Body of pancreas (tissue), 4 donors: Measurements from ENCODE around the gene RIPOR2. TPM values are rescaled to one million over a fixed set of nuclear protein-coding genes. Genes with fewer than 3 reads are reported as not detected.

ENCODE experiments used
- ATAC-seq: fragments of 150-250 bp; one replicate; pipeline ENCODE4 v1.9.1; 2016
- DNase-seq, 4 donors: peaks; one replicate each; pipeline ENCODE4 v3.0.0-alpha.2; 2019
- H3K27ac ChIP-seq, 4 donors: fragments of 200-600 bp; sonication (generic); 1 replicate in 3 of 4; 2 replicates in 1 of 4; pipeline versions ENCODE4 v1.5.1 to v1.6.1; 2016 to 2019; ENCODE audit warnings: mild to moderate bottlenecking in 1 of 4, mixed read lengths in 1 of 4, moderate library complexity in 1 of 4
- H3K27me3 ChIP-seq, 2 donors: fragments of 200-600 bp; sonication (generic); one replicate each; pipeline ENCODE4 v1.6.0; 2016; ENCODE audit warnings: mild to moderate bottlenecking in 1 of 2
- H3K36me3 ChIP-seq, 2 donors: fragments of 200-600 bp; sonication (generic); replicated peaks in 1 of 2; 2 replicates each; pipeline ENCODE4 v1.5.1; 2016; ENCODE audit warnings: low read depth in 2 of 2; ENCODE audit not compliant: insufficient read depth in 1 of 2
- H3K4me1 ChIP-seq: fragments of 200-600 bp; sonication (generic); one replicate; pipeline ENCODE4 v1.6.0; 2016
- H3K4me3 ChIP-seq, 2 donors: fragments of 200-600 bp; sonication (generic); 1 replicate in 1 of 2; 2 replicates in 1 of 2; pipeline ENCODE4 v1.5.1; 2016 to 2019
- H3K9me3 ChIP-seq, 3 donors: fragments of 200-600 bp; sonication (generic); 1 replicate in 2 of 3; 2 replicates in 1 of 3; pipeline ENCODE4 v1.5.1; 2016
- CTCF ChIP-seq, 7 experiments: fragments of 450-650 bp in 4 of 7; fragments of 200-600 bp in 3 of 7; sonication (generic) in 3 of 7; IDR thresholded peaks; one replicate each; pipeline ENCODE4 v1.5.1; 2016 to 2019; ENCODE audit warnings: antibody characterized with exemption in 7 of 7
- POLR2A ChIP-seq, 3 donors: fragments of 450-650 bp; IDR thresholded peaks; one replicate each; pipeline ENCODE4 v1.6.1; 2016; ENCODE audit warnings: antibody characterized with exemption in 3 of 3, mild to moderate bottlenecking in 2 of 3
- WGBS, 2 donors: methylation state at CpG; one replicate each; pipeline ENCODE4 v1.1.5; 2017; 5-methylcytosine and 5-hydroxymethylcytosine counted together
- intact Hi-C: fragments of 100-400 bp; cut with DNase I; formaldehyde crosslinking; loops from one replicate; pipeline ENCODE4 v1.15.1; 2023
- total RNA-seq, 2 donors: library from RNA; depleted of rRNA; stranded (reverse); fragments of >200 nt; gene quantifications; one replicate each; pipeline ENCODE4 v1.1.0, GENCODE V29; 2016

RIPOR2 gene
- total RNA-seq, 2 donors from 2014 or later: 1.3 to 1.6 TPM

DNA sequence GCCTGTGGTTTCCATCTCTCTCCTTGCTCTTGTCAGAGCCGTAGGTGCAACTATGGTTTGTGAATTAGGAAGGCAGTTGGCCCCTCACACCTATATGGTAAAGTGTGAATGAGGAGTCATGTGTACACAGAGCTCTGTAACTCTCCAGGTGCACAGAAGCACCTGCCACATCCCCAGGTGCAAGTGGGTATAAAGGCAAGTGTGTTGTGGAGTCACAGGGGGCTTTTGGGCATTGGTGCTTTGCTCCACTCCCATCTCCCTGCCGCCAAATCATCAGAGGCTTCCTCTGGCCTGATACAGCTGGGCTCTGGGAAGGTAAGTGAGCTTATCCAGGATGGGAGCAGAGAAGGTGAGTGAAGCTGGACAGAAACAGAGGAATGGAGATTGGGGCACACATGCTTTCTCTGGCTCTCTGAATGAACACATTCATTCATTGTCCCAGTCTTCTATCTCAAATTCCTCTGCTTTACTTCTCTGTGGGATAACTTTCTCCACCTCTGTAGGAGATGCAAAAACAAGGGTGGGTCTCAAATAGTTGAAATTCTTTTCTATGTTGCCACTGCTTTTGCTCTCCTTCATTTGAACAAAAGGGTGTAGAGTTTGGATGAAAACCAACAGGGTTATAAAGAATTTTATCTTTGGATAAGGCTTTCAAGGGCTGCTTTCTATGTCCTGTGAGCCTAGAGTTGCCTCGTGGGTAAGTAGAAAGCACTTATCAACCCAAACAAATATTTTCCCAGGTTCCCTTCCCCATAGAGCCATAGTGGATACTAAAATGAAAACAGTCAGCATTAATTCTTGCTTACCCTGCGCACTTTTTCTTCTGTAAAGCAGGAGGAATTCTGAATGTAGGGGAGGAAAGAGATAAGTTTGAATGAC is 45.0 kb upstream of the RIPOR2 start:
- H3K9me3 ChIP-seq: no peaks in the 10 kb centered on the region
- no peaks in the 10 kb centered on the region for H3K36me3 ChIP-seq
- WGBS, 2 donors: 41 to 45% methylated on average over 4 of the region's 4 CpGs
- H3K27ac ChIP-seq: peak overlapping the region; percentile 21 to 63 (median 48)
- H3K27me3 ChIP-seq: no peaks in the 10 kb centered on the region
- H3K4me1 ChIP-seq: peaks cover 26% of the 10 kb centered on the region
- H3K4me3 ChIP-seq: no peak overlapping the region
- no peak for TF ChIP-seq POLR2A (IDR thresholded peaks at IDR 0.05)
- TF ChIP-seq CTCF (IDR thresholded peaks at IDR 0.05): no peak
- intact Hi-C loops: no loop called here
- ATAC-seq: peak; percentile 79
- DNase-seq: no peak

DNA sequence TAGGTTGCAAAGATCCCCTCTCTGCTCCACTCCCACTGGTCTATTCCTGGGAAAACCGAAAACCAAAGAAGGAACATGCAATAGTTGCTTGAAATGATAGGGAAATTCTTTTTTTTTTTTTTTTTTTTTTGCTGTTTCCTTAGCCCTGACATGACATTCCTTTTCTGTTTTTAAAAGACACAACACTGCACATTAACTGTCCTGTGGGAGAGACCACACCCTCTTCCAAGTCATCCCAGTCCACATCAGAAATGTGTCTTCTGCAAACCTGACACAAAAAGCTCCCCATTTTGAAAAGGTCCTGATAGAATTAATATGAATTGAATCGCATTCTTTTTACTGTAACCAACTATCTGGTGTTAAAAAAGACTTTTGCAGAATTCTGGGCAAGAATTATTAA is 43.4 kb upstream of the RIPOR2 start:
- Histone ChIP-seq H3K9me3 (no peaks in the 10 kb centered on the region), H3K27me3 (no peaks in the 10 kb centered on the region), H3K36me3 (no peaks in the 10 kb centered on the region), H3K27ac (no peak overlapping the region), H3K4me1 (peaks cover 26% of the 10 kb centered on the region), H3K4me3 (no peak overlapping the region)
- no peak for ATAC-seq
- TF ChIP-seq CTCF (IDR thresholded peaks at IDR 0.05) (no peak), POLR2A (IDR thresholded peaks at IDR 0.05) (no peak)
- 94 to 98% methylated on average over 2 of the region's 2 CpGs for WGBS, 2 donors
- DNase-seq: no peak
- intact Hi-C loops: no loop called here

- no peaks in the 10 kb centered on the region for H3K36me3 ChIP-seq
- no peak for ATAC-seq
- no peaks in the 10 kb centered on the region for H3K27me3 ChIP-seq
- no peaks in the 10 kb centered on the region for H3K4me1 ChIP-seq
- WGBS, 2 donors: 84 to 88% methylated on average over 7 of the region's 7 CpGs
- H3K9me3 ChIP-seq: no peaks in the 10 kb centered on the region
- intact Hi-C loops: no loop called here
- no peak for DNase-seq
- H3K4me3 ChIP-seq: no peak overlapping the region
- no peak overlapping the region for H3K27ac ChIP-seq
- TF ChIP-seq POLR2A (IDR thresholded peaks at IDR 0.05) (no peak), CTCF (IDR thresholded peaks at IDR 0.05) (no peak)
Observed at GRCh38 chr6:24974182-24975171, 38.7 kb upstream of the RIPOR2 start.

DNA sequence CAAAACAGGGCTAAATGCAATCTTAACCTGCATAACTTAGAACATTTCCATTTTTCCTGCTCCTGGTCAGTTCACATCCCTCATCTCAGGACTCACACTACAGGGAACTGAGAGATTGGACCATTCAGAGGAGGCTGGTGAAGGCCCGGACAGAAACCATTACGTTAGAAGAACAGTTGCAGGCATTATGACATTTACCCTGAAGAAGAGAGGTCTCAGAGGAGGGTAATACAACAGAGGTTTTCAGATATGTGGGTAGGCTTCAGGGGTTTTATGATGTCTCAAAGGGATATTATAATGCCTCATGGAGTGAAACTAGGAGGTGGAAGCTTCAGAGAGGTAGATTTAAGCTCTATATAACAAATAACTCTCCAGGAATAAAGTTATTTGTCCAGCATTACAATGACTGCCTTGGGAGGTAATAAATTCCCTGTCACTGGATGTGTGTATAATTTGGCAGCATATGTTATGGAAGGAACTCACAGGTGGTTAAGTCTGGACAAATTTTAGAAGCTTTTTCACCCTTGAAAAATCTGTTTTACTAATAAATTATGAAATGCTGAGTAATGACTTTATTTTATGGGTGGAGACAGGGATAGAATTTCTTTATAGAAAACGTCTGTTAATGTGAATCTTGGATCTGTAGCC is 36.7 kb upstream of the RIPOR2 start:
- Histone ChIP-seq H3K27ac (no peak overlapping the region), H3K27me3 (no peaks in the 10 kb centered on the region), H3K4me3 (no peak overlapping the region), H3K9me3 (no peaks in the 10 kb centered on the region), H3K4me1 (no peaks in the 10 kb centered on the region), H3K36me3 (no peaks in the 10 kb centered on the region)
- no peak for DNase-seq
- TF ChIP-seq POLR2A (IDR thresholded peaks at IDR 0.05): no peak
- TF ChIP-seq CTCF (IDR thresholded peaks at IDR 0.05): no peak
- WGBS, 2 donors: 69 to 76% methylated on average over 3 of the region's 3 CpGs
- ATAC-seq: no peak
- intact Hi-C loops: no loop called here
